NOMO-1 treated with DMSO at 0.1 percent for 48 hours (cell line): ENCODE data around the gene PLA2G4A.

Source experiments
- DNase-seq: peaks from one replicate; lab custom pipeline; 2025; ENCODE audit not compliant: unreplicated experiment; lab: John Stamatoyannopoulos, UW

Gene PLA2G4A

DNA sequence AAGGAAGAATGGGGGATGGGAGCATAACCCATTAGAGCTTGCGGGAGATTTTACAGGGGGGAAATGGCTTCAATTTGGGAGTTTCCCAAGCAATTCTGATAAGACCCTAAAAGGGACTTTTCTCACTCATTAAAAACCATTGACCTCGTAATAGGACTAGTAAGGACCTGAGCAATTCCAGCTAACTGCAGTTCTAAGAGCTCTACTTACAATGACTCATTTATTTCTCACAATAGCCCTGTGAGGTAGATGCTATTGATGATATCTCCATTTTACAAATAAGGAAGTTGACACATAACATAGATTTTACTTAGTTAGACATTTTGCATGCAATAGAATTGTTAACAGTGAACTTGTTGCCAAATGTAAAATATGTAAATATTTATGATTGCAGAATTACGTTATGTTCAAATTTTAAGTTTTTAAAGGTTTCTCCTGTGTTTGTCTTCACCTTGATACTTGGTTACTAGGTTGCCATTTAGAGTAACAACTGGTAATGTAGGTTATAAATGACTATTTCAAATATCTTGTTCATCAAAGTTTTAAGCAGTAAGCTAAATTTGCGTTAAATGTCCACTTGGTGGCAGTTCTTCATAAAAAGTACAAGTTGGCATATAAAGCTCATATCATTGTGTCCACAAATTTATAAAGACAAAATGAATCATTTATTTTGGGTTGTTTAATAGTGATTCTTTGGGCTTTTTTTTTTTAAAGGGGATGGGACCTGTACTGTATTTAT lies 182.0 kb downstream of the PLA2G4A start:
- DNase-seq: no peak

DNA sequence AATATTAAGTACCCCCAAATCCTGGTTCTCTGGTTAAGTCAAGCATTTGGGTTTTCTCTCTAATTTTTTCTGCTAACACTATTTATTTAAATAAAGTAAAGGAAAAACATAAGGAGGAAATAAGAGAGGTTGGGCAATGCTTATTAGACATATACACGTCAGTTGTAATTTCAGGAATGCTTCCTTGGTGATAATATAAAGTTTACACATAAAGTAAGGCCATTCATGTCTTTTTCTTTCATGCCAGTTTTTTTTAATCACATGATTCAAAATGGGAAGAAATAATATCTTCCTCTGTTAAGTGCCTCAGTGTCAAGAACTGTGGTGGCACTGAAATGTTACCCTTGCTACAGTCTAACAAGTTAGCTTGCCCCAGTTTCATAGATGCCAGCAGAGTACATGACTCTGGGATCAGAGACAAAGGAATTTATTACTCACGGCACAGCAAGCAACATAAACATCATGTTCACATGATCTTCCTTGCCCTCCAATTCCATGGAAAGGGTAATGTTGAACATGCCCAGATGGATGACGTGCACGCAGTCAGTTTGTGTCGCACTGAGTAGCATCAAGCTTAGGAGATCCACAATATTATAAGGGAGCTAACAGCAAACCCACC lies 184.9 kb downstream of the PLA2G4A start:
- no peak for DNase-seq

DNA sequence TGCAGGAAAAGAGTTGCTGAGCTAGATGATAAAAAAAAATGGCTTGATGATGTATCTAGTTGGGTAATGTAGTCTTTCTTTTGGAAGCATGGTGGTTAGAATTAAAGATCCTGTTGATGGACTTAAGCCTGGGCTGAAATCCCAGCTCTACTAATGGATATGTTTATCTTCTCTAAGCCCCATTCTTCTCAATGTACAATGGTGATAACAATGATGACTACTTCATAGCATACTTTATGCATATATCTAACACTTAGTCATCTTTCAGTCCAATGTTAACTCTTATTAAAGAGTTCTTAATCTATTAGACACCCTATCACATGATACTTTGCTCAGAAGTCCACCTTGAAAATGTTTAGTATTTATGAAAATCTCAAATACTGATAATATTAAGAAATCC lies 189.5 kb downstream of the PLA2G4A start:
- DNase-seq: no peak

DNA sequence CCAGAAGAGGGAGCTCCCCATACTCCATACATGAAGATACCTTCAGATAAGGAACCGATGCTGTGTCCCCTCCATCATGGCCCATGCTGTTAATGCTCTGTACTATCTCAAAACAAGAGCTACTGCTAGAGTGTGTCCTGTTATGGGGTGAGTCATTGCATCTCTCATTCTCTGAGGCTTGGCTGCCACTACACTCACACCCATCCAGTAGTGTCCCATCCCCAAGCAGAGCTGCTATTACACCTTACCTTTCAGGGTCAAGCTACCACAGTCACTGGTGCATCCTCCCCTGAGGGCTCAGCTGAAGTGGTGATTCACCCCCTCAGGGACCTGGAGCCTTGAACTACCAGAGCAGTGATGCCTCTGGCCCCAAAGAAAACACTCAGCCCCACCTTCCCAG lies 198.5 kb downstream of the PLA2G4A start:
- DNase-seq: no peak

DNA sequence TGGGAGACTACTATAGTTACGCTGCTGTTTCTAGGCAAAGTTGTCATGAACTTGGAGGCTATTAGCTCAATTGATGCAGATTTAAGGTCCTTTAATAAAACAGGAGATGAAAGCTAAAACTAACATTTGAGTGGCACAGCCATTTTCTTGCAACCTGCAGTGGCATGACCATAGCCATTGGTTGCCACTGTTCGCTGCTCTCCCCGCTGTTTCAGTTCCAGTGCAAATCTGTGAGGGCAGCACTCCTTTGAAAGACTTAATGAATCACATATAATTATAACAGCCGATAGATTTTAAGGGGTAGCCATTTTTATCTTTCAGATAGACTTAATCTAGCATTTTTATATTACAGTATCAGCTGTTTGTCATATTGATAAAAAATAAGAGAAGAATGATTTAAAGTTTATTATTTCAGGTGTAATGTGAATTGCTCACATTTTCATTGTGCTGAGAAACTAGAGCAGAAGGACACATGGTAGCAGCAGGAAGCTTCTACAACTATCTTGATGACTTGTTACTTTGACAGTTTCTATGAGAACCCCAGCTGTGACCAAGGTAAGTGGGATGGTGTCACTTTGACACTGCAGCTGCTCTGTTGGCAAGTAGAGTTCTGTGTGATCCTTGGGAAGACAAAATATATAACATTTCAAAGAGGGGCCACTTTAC lies 203.7 kb downstream of the PLA2G4A start:
- no peak for DNase-seq

DNA sequence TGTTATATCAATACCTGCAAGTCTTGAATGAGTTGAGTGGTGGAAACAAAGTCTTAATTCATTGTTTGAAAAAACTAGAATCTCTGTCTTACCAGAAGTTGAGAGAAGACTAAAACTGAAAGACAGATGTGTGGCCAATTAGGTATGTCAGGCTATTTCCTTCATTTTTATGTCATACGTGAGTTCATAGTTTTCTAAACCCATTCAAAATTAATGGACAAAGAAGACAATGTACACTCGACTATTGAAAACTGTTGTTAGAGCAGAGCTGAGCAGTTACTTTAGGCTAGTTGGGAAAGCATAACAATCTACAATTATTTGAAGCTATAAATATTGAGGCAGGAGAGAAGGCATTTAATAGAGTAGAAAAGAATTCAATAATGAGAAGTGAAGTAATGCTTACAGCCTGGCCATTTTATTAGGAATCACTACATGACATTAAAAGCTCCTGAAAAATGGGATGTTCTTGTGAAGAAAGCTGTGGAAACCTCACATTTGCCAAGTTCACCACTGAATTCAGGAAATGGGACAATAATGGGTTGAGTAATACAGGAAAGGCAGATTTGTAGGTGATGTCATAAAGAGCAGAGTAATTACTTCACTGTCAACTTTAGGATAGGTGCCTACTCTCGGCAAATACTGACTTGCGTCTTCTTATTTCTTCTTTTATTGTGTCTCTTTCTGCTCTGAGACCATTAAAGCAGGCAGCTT lies 204.4 kb downstream of the PLA2G4A start:
- DNase-seq: no peak

DNA sequence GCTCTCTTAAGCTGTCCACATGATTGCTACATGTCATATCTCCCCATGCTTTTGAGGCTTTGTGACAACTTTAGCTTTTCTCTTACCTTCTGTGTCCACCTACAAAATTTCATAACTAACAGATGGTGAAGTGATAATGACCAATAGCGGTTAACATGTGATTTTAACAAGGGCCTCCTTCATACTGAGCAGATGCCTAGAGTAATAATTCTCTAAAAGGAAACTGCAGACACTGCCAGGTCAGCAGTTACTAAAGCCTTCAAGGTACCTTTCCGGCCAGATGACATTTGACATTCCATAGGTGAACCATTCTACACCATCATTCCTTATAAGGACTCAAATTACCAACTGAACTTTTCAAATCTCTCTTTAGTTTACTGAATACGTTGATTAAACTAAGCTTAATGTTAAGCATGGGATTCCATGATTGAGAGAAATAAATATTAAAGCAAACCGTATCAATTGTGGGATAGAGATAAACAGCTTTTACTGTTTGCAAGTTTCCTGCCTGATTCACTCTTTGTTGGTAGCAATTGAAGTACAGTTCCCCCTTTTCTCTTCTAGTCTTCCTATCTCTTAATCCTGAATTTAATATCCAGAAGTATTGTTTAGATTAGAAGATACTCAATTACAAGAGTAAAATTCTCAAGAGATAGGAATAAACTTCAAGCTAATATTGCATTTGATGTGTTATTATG lies 205.1 kb downstream of the PLA2G4A start:
- no peak for DNase-seq

DNA sequence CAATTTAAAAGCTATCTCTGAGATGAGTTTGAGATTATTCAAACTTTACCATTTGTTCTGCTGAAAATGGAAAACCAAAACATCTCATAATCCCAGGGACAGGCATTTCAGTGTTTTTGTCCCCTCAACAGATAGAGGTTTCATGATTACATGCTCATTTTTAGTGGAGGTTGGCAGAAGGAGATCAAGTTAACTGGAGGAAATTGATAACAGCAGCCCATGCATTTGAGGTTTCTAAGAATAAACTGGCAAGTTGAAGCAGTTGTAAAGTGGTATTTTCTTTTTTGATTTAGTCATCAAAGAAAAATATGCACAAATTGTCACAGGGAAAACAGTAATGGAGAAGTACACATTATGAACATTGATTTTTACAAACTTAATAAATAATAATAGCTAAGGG lies 205.8 kb downstream of the PLA2G4A start:
- no peak for DNase-seq

DNA sequence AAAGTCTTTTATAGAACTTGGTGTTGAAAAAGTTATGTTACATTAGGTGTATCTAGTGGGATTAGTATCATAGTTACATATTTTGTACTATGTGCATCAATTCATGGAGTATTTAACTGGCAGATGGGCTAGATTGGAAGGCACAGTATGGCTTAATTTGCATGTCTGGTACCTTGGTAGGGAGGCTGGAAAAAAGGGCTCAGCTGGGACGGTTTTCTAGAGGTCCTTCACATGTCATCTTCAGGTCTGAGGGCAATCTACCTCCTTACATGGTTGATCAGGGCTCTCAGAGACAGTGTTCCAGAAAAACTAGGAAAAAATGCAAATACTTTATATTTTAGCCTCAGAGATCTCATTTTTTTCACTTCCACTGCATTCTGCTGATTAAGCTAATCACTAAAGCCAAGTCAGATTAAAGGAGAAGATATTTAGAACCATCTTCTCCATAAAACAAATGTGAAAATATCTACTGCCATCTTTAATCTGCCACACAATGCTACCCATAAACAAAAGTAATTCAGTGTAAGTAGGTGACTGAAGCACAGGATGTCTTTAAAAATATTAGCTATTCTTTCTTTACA lies 209.3 kb downstream of the PLA2G4A start:
- no peak for DNase-seq
